ENCODE results near the gene PNPLA2.
A peak's percentile ranks its signal among the peaks of the same experiment; 100 is the strongest.

The PNPLA2 gene

GRCh38 chr11:826836-827145, 8.1 kb downstream of the PNPLA2 start:
- H3K36me3 ChIP-seq (replicated peaks), result peaks cover 18% of the 10 kb centered on the region
- in situ Hi-C loops (cut with HindIII; ENCODE audit: low pct_ligation_motif_present, low sequenced_read_pairs), result no loop called here
- no peak overlapping the region for H3K27ac ChIP-seq
- H3K4me3 ChIP-seq (ENCODE audit: low read depth, low read length), result no peak overlapping the region
- DNase-seq, result no peak
- H3K27me3 ChIP-seq (replicated peaks), result no peaks in the 10 kb centered on the region
- TF ChIP-seq CTCF (IDR thresholded peaks at IDR 0.05; ENCODE audit: low read depth, low read length, missing control alignments), result no peak

- Histone ChIP-seq H3K36me3 (replicated peaks) (peaks cover 18% of the 10 kb centered on the region), H3K4me3 (ENCODE audit: low read depth, low read length) (no peak overlapping the region), H3K27me3 (replicated peaks) (no peaks in the 10 kb centered on the region), H3K27ac (no peak overlapping the region)
- TF ChIP-seq CTCF (IDR thresholded peaks at IDR 0.05; ENCODE audit: low read depth, low read length, missing control alignments), result no peak
- DNase-seq, result no peak
- in situ Hi-C loops (cut with HindIII; ENCODE audit: low pct_ligation_motif_present, low sequenced_read_pairs), result no loop called here
These were observed 8.6 kb downstream of the PNPLA2 start for GRCh38 chr11:827146-827896.

- H3K4me3 ChIP-seq (ENCODE audit: low read depth, low read length), result no peak within 1 kb of the TSS
- H3K36me3 ChIP-seq (replicated peaks), result peaks cover 18% of the 10 kb centered on the region
- no peaks in the 10 kb centered on the region for H3K27me3 ChIP-seq (replicated peaks)
- no peak for TF ChIP-seq CTCF (IDR thresholded peaks at IDR 0.05; ENCODE audit: low read depth, low read length, missing control alignments)
- DNase-seq, result no peak
- in situ Hi-C loops (cut with HindIII; ENCODE audit: low pct_ligation_motif_present, low sequenced_read_pairs), result no loop called here
- no peak within 1 kb of the TSS for H3K27ac ChIP-seq
These were observed 9.1 kb downstream of the PNPLA2 start, which contains the start of gene CRACR2B for GRCh38 chr11:827897-828192. Gene CRACR2B, plus strand, starts transcription at chr11:827919. Its CDS starts 689 bp downstream, at chr11:828608.

GRCh38 chr11:828506-829175, 9.9 kb downstream of the PNPLA2 start:
- no peak overlapping the region for H3K4me3 ChIP-seq (ENCODE audit: low read depth, low read length)
- no peak for DNase-seq
- in situ Hi-C loops (cut with HindIII; ENCODE audit: low pct_ligation_motif_present, low sequenced_read_pairs), result no loop called here
- H3K36me3 ChIP-seq (replicated peaks), result peaks cover 18% of the 10 kb centered on the region
- no peak overlapping the region for H3K27ac ChIP-seq
- no peak for TF ChIP-seq CTCF (IDR thresholded peaks at IDR 0.05; ENCODE audit: low read depth, low read length, missing control alignments)
- no peaks in the 10 kb centered on the region for H3K27me3 ChIP-seq (replicated peaks)

- in situ Hi-C loops (cut with HindIII; ENCODE audit: low pct_ligation_motif_present, low sequenced_read_pairs), result no loop called here
- H3K36me3 ChIP-seq (replicated peaks), result peaks cover 12% of the 10 kb centered on the region
- H3K27me3 ChIP-seq (replicated peaks), result no peaks in the 10 kb centered on the region
- peak overlapping the region; percentile 42 for H3K4me3 ChIP-seq (ENCODE audit: low read depth, low read length)
- no peak overlapping the region for H3K27ac ChIP-seq
- TF ChIP-seq CTCF (IDR thresholded peaks at IDR 0.05; ENCODE audit: low read depth, low read length, missing control alignments), result no peak
- no peak for DNase-seq
These were observed 10.6 kb downstream of the PNPLA2 start for GRCh38 chr11:829176-829846.
